Thyroid gland (tissue), 4 donors: ENCODE measurements around the gene IRF2. TPM values are rescaled to one million over a fixed set of nuclear protein-coding genes. Genes with fewer than 3 reads are reported as not detected.

Experiments
- DNase-seq, 2 donors: peaks; one replicate each; pipeline ENCODE4 v3.0.0-alpha.2; 2019
- H3K27ac ChIP-seq, 3 donors: fragments of 200-600 bp; sonication (generic); 1 replicate in 2 of 3; 2 replicates in 1 of 3; pipeline ENCODE4 v1.5.1; 2016 to 2019; ENCODE audit warnings: mild to moderate bottlenecking in 1 of 3, moderate library complexity in 1 of 3
- H3K27me3 ChIP-seq: fragments of 200-600 bp; sonication (generic); one replicate; pipeline ENCODE4 v1.5.1; 2019
- H3K36me3 ChIP-seq, 2 donors: fragments of 200-600 bp; sonication (generic); one replicate each; pipeline ENCODE4 v1.5.1; 2016 to 2019
- H3K4me1 ChIP-seq, 2 donors: fragments of 200-600 bp; sonication (generic); one replicate each; pipeline ENCODE4 v1.5.1; 2017 to 2019
- H3K4me3 ChIP-seq, 3 donors: fragments of 200-600 bp; sonication (generic); replicated peaks in 1 of 3; 1 replicate in 2 of 3; 2 replicates in 1 of 3; pipeline ENCODE4 v1.5.1; 2016; ENCODE audit warnings: mild to moderate bottlenecking in 1 of 3
- H3K9me3 ChIP-seq: fragments of 200-600 bp; sonication (generic); one replicate; pipeline ENCODE4 v1.5.1; 2017
- POLR2A ChIP-seq, 2 donors: fragments of 450-650 bp; IDR thresholded peaks; one replicate each; pipeline ENCODE4 v1.6.1; 2017; ENCODE audit warnings: antibody characterized with exemption in 2 of 2, mild to moderate bottlenecking in 2 of 2, moderate library complexity in 1 of 2
- WGBS, 2 donors: methylation state at CpG; one replicate each; pipeline ENCODE4 v1.1.5; 2017; 5-methylcytosine and 5-hydroxymethylcytosine counted together
- intact Hi-C: fragments of 100-400 bp; cut with DNase I; formaldehyde crosslinking; loops from one replicate; pipeline ENCODE4 v1.15.1; 2023
- total RNA-seq, 4 donors: library from RNA; depleted of rRNA; stranded (reverse); fragments of >200 nt; gene quantifications; one replicate each; pipeline ENCODE4 v1.2.3, GENCODE V29; 2016
- TF ChIP-seq, protein P1 (sequence below), 6 experiments: fragments of 200-600 bp in 3 of 6; fragments of 450-650 bp in 3 of 6; sonication (generic) in 3 of 6; IDR thresholded peaks; one replicate each; pipeline ENCODE4 v1.5.1; 2016 to 2019; ENCODE audit warnings: antibody characterized with exemption in 6 of 6, mild to moderate bottlenecking in 2 of 6, inconsistent platforms in 1 of 6, moderate library complexity in 1 of 6

IRF2 gene
- total RNA-seq, 4 donors from 2014 or later: 24.7 to 39.8 (median 34.5) TPM

DNA sequence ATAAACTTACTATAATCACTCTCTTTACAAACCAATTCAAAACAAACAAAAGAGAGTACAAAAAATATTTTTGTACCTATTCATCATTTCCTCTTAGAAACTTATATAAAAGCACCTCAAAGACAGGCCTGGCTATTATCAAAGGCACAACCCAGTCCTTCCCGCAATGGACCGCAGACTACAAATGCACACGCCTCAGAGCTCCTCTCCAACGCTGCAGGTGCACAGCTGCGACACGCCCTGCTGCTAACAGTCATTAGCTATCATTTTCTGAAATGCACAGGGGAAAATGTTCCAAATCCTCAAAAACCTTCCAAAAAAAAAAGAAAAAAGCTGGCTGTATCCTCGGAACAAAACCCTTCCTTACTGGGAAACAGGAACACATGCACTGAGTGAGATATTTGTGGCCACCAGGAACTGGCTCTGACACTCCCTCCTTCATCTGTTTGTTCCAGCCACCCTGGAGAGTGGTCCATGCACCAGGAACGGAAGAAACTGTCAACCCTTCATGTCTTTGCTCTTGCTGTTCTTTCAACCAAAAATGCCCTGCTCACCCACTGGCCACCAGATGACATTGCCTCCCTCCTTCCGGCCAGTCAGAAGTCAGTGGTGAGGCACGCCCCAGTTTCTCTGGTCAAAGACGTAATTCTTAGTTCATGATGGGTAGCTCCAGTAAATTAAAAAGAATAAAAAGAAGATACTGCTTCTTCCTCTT, 16.7 kb downstream of the IRF2 start:
- H3K27ac ChIP-seq: no peak overlapping the region
- 77 to 79% methylated on average over 11 of the region's 11 CpGs for WGBS, 2 donors
- H3K27me3 ChIP-seq: no peaks in the 10 kb centered on the region
- TF ChIP-seq, protein P1, sequence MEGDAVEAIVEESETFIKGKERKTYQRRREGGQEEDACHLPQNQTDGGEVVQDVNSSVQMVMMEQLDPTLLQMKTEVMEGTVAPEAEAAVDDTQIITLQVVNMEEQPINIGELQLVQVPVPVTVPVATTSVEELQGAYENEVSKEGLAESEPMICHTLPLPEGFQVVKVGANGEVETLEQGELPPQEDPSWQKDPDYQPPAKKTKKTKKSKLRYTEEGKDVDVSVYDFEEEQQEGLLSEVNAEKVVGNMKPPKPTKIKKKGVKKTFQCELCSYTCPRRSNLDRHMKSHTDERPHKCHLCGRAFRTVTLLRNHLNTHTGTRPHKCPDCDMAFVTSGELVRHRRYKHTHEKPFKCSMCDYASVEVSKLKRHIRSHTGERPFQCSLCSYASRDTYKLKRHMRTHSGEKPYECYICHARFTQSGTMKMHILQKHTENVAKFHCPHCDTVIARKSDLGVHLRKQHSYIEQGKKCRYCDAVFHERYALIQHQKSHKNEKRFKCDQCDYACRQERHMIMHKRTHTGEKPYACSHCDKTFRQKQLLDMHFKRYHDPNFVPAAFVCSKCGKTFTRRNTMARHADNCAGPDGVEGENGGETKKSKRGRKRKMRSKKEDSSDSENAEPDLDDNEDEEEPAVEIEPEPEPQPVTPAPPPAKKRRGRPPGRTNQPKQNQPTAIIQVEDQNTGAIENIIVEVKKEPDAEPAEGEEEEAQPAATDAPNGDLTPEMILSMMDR (IDR thresholded peaks at IDR 0.05): no peak
- no peak for TF ChIP-seq POLR2A (IDR thresholded peaks at IDR 0.05)
- intact Hi-C loops: no loop called here
- H3K4me3 ChIP-seq: no peak overlapping the region
- DNase-seq: no peak
- no peaks in the 10 kb centered on the region for H3K9me3 ChIP-seq
- peaks cover 45 to 49% of the 10 kb centered on the region in 2 donors for H3K4me1 ChIP-seq
- H3K36me3 ChIP-seq: no peaks in the 10 kb centered on the region

DNA sequence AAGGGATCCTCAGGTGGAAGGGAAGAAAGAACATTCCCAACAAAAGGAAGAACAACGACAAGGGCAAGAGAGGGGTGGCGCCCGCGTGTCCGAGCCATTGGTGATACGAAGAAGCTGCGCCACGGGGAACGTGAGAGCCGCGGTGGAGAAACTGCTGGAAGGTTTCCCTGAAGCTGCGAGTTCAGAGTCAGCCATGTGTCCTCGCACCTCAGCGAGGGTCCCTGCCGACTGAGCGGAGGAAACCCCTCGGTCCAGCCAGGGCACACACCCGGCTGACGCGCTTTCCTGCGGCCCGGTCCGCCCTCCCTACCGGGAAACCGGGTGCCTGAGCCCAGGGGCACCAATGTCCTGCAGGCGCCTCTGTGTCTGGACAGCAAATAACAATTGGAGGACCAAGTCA, 18.0 kb downstream of the IRF2 start:
- intact Hi-C loops: no loop called here
- no peaks in the 10 kb centered on the region for H3K9me3 ChIP-seq
- H3K4me3 ChIP-seq: no peak overlapping the region
- no peaks in the 10 kb centered on the region for H3K27me3 ChIP-seq
- 93% methylated on average over 26 of the region's 26 CpGs for WGBS, 2 donors
- TF ChIP-seq POLR2A (IDR thresholded peaks at IDR 0.05): no peak
- TF ChIP-seq, protein P1 (IDR thresholded peaks at IDR 0.05): no peak
- peaks cover 36 to 45% of the 10 kb centered on the region in 2 donors for H3K4me1 ChIP-seq
- no peaks in the 10 kb centered on the region for H3K36me3 ChIP-seq
- H3K27ac ChIP-seq: no peak overlapping the region
- no peak for DNase-seq

DNA sequence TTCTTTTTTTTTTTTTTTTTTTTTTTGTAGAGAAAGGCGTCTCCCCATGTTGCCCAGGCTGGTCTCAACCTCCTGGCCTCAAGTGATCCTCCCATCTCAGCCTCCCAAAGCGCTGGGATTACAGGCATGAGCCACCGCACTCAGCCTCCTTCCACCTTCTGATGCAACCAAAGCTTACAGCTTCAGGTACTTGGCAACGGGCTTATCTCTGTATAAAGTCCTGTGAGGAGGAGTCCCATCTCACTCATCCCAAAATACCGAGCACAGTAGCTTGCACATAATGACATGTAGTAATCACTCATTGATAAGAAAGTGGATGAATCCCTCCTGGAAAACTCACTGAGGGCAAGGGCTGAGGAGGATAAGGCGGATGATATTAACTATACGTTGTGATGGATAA, 19.1 kb downstream of the IRF2 start:
- no peak overlapping the region for H3K27ac ChIP-seq
- no peaks in the 10 kb centered on the region for H3K9me3 ChIP-seq
- H3K36me3 ChIP-seq: no peaks in the 10 kb centered on the region
- intact Hi-C loops: no loop called here
- TF ChIP-seq, protein P1 (IDR thresholded peaks at IDR 0.05): no peak
- no peak for TF ChIP-seq POLR2A (IDR thresholded peaks at IDR 0.05)
- no peak for DNase-seq
- 94 to 97% methylated on average over 7 of the region's 7 CpGs for WGBS, 2 donors
- peaks cover 31 to 40% of the 10 kb centered on the region in 2 donors for H3K4me1 ChIP-seq
- no peaks in the 10 kb centered on the region for H3K27me3 ChIP-seq
- no peak overlapping the region for H3K4me3 ChIP-seq

DNA sequence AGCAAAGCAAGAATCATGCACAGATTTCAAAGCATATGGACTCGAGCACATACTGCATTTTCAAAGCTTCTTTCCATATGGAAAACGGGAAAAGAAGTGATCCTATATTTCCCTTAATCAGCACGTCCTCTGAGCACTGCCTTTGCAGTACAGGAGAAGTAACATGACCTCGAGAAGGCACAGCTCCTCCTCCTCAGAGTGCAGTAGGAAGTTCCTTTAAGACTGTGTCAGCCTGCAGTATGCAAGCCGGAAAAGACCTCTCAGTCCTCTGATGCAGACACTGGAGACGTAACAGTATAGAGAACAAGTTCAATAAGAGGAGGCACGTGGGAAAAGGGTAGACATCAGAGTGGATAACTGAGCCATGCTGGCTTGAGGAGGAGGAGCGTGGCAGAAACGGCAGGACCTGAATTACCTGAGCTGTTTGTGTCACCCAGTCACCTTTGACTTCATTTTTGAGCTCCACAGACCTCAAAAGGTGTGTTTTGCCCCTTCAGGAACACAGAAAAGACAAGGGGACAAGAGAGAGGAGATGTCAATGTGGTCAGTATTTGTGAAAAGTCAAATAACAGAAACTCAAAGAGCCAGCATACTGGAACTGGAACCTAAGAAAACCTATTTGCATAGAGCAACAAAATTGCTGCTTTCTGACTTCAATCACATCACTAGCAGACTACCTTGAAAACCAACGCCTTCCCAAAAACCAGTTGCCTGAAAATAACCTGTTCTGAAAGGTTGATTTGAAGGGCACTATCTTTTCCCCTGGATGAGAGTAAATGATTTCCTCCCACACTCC, 20.8 kb downstream of the IRF2 start:
- H3K27ac ChIP-seq: peak overlapping the region in 1 of 3 donors; percentile 32
- peaks cover 30 to 33% of the 10 kb centered on the region in 2 donors for H3K4me1 ChIP-seq
- no peaks in the 10 kb centered on the region for H3K27me3 ChIP-seq
- H3K36me3 ChIP-seq: no peaks in the 10 kb centered on the region
- DNase-seq: peak; percentile 17 to 19
- no peak for TF ChIP-seq POLR2A (IDR thresholded peaks at IDR 0.05)
- TF ChIP-seq, protein P1 (IDR thresholded peaks at IDR 0.05): no peak
- WGBS, 2 donors: 16 to 20% methylated on average over 10 of the region's 10 CpGs
- no peaks in the 10 kb centered on the region for H3K9me3 ChIP-seq
- intact Hi-C loops: no loop called here
- H3K4me3 ChIP-seq: no peak overlapping the region

DNA sequence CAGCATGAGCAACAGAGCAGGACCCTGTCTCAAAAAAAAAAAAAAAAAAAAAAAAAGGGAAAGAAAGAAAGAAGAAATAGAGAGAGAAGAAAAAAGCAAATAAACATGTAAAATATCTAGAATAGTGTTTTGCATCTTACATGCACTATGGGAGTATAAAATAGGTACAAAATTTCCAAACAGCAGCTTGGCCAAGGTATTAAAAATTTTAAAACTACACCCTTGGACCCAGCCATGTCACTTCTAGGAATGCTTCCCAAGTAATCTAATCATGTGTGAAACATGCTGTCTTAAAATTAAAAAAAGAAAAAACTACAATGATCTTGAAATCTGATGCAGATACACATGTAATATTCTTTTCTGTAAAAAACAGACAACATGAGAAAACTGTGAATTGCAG, 21.6 kb downstream of the IRF2 start:
- intact Hi-C loops: no loop called here
- Histone ChIP-seq H3K4me3 (no peak overlapping the region), H3K4me1 (peaks cover 29 to 38% of the 10 kb centered on the region in 2 donors), H3K9me3 (no peaks in the 10 kb centered on the region), H3K36me3 (no peaks in the 10 kb centered on the region), H3K27ac (no peak overlapping the region), H3K27me3 (no peaks in the 10 kb centered on the region)
- TF ChIP-seq, protein P1 (IDR thresholded peaks at IDR 0.05): no peak
- TF ChIP-seq POLR2A (IDR thresholded peaks at IDR 0.05): no peak
- DNase-seq: no peak
